Osteoblast (primary cell): ENCODE results near the gene MEST. TPM values are rescaled to one million over a fixed set of nuclear protein-coding genes. Genes with fewer than 3 reads are reported as not detected.

Source experiments
- DNase-seq: peaks from one replicate; pipeline ENCODE4 v3.0.0; 2011; ENCODE audit warnings: low spot score, mixed read lengths; ENCODE audit not compliant: insufficient read length; ENCODE audit errors: missing footprints
- H2AFZ ChIP-seq: 2 replicates; pipeline ENCODE4 v1.6.0; 2011; ENCODE audit warnings: mild to moderate bottlenecking, low read length
- H3K27ac ChIP-seq: 2 replicates; pipeline ENCODE4 v1.5.1; 2011; ENCODE audit warnings: mild to moderate bottlenecking, low read depth, low read length, moderate library complexity
- H3K27me3 ChIP-seq: 2 replicates; pipeline ENCODE4 v1.6.0; 2012; ENCODE audit warnings: mild to moderate bottlenecking, control low read depth, inconsistent platforms, low read length, moderate library complexity; ENCODE audit not compliant: insufficient read depth
- H3K36me3 ChIP-seq: 2 replicates; pipeline ENCODE4 v1.5.1; 2011; ENCODE audit warnings: mild to moderate bottlenecking, low read length, control low read depth, moderate library complexity; ENCODE audit not compliant: insufficient read depth
- H3K4me1 ChIP-seq: 2 replicates; pipeline ENCODE4 v1.5.1; 2011; ENCODE audit warnings: mild to moderate bottlenecking, low read length, control low read depth, moderate library complexity; ENCODE audit not compliant: insufficient read depth
- H3K4me2 ChIP-seq: 2 replicates; pipeline ENCODE4 v1.6.0; 2011; ENCODE audit warnings: mild to moderate bottlenecking, low read length; ENCODE audit not compliant: insufficient read depth
- H3K4me3 ChIP-seq: fragments of 200-600 bp; sonication (generic); 3 replicates; pipeline ENCODE4 v1.5.1; 2012; ENCODE audit warnings: mild to moderate bottlenecking, low read length, inconsistent platforms; ENCODE audit not compliant: insufficient read depth
- H3K79me2 ChIP-seq: 2 replicates; pipeline ENCODE4 v1.6.0; 2012; ENCODE audit warnings: mild to moderate bottlenecking, low read length, control low read depth, inconsistent platforms; ENCODE audit not compliant: insufficient read depth
- H3K9me3 ChIP-seq: 2 replicates; pipeline ENCODE4 v1.5.1; 2011; ENCODE audit warnings: low read depth, low read length, control low read depth
- H4K20me1 ChIP-seq: 2 replicates; pipeline ENCODE4 v1.6.0; 2012; ENCODE audit warnings: mild to moderate bottlenecking, low read length, control low read depth; ENCODE audit not compliant: insufficient read depth
- total RNA-seq: library from RNA; depleted of rRNA; stranded (reverse); fragments of >200 nt; gene quantifications from 2 replicates; pipeline ENCODE4 v1.2.3, GENCODE V29; 2012
- TF ChIP-seq, protein P1 (sequence below): IDR thresholded peaks from 2 replicates; pipeline ENCODE4 v1.5.1; 2011; ENCODE audit warnings: mild to moderate bottlenecking, low read depth, low read length, moderate library complexity; ENCODE audit errors: extremely low read depth

The MEST gene
- total RNA-seq, 1 donor: 330 TPM

DNA sequence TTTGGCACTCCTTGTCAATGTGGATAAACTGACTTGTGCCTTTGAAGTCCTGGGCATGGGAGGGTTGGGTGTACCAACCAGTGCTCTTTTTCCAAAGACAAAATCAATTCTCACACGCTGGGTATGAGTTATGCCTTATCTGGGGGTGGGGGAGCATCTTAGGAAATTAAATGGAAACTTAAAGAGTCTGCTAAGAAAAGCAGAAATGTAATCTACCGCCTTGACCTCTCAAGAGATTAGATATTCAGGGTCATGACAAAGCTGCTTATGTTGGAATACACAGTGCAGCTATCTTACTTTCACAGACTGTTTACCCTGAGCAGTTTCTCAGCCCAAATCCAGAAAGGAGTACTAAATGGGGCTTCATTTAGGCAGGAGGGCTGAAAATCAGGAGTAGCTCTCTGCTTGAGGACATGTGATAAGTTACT is 2.6 kb downstream of the MEST start:
- Histone ChIP-seq H3K27ac (no peak overlapping the region), H3K4me3 (peak overlapping the region; percentile 78), H3K4me2 (peak overlapping the region; percentile 77), H3K9me3 (no peaks in the 10 kb centered on the region), H3K27me3 (no peaks in the 10 kb centered on the region), H4K20me1 (no peaks in the 10 kb centered on the region), H3K36me3 (peaks cover 19% of the 10 kb centered on the region), H2AFZ (no peak overlapping the region), H3K4me1 (peaks cover 10% of the 10 kb centered on the region), H3K79me2 (peaks cover 31% of the 10 kb centered on the region)
- TF ChIP-seq, protein P1, sequence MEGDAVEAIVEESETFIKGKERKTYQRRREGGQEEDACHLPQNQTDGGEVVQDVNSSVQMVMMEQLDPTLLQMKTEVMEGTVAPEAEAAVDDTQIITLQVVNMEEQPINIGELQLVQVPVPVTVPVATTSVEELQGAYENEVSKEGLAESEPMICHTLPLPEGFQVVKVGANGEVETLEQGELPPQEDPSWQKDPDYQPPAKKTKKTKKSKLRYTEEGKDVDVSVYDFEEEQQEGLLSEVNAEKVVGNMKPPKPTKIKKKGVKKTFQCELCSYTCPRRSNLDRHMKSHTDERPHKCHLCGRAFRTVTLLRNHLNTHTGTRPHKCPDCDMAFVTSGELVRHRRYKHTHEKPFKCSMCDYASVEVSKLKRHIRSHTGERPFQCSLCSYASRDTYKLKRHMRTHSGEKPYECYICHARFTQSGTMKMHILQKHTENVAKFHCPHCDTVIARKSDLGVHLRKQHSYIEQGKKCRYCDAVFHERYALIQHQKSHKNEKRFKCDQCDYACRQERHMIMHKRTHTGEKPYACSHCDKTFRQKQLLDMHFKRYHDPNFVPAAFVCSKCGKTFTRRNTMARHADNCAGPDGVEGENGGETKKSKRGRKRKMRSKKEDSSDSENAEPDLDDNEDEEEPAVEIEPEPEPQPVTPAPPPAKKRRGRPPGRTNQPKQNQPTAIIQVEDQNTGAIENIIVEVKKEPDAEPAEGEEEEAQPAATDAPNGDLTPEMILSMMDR: no peak
- DNase-seq: peak; percentile 67

DNA sequence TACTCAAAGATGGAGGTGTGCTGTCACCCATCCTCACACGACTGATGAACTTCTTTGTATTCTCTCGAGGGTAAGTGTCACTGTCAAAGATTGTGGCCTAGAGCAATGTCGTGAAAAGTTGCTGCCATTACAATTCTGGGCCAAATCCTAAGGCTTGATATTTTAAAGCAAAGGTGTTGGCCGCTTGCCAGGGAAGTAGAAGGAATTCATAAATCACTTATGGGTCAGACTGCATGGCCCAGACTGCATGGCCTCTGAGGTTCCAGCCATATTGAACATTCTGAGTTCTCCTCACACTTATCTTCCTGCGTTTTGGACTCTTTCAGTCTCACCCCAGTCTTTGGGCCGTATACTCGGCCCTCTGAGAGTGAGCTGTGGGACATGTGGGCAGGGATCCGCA is 8.6 kb downstream of the MEST start:
- H3K79me2 ChIP-seq: peaks cover under 1% of the 10 kb centered on the region
- H4K20me1 ChIP-seq: no peaks in the 10 kb centered on the region
- H3K27me3 ChIP-seq: no peaks in the 10 kb centered on the region
- H3K4me2 ChIP-seq: no peak overlapping the region
- H3K27ac ChIP-seq: no peak overlapping the region
- DNase-seq: no peak
- TF ChIP-seq, protein P1: no peak
- H3K4me1 ChIP-seq: no peaks in the 10 kb centered on the region
- H3K4me3 ChIP-seq: no peak overlapping the region
- H2AFZ ChIP-seq: no peak overlapping the region
- no peaks in the 10 kb centered on the region for H3K9me3 ChIP-seq
- H3K36me3 ChIP-seq: peaks cover 50% of the 10 kb centered on the region

DNA sequence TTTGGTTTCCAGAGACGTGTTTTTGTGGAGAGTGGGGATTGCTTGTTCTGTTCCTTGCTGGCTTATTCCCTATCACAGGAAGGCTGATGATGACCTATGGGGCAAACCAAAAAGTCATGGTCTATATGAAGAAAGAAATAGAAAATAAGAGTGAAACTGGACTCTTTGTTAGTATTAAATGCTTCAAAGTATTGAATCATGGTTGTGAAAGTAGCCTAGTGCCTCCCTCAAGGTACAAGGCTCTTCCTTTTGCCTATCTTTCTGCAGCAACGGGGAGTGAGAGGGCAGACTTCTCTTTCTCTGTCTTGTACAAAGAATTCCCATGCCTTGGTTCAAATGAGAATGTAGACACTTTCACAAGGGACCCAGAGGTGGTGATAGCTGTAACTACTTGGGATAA is 9.0 kb downstream of the MEST start:
- Histone ChIP-seq H3K9me3 (no peaks in the 10 kb centered on the region), H3K27me3 (no peaks in the 10 kb centered on the region), H3K4me3 (no peak overlapping the region), H3K4me2 (no peak overlapping the region), H3K36me3 (peaks cover 50% of the 10 kb centered on the region), H2AFZ (no peak overlapping the region), H3K4me1 (no peaks in the 10 kb centered on the region), H4K20me1 (no peaks in the 10 kb centered on the region), H3K79me2 (no peaks in the 10 kb centered on the region), H3K27ac (no peak overlapping the region)
- no peak for DNase-seq
- TF ChIP-seq, protein P1: no peak

- Histone ChIP-seq H2AFZ (no peak overlapping the region), H4K20me1 (peaks cover 3% of the 10 kb centered on the region), H3K36me3 (peaks cover 46% of the 10 kb centered on the region), H3K9me3 (no peaks in the 10 kb centered on the region), H3K4me3 (no peak overlapping the region), H3K27me3 (no peaks in the 10 kb centered on the region), H3K4me2 (no peak overlapping the region), H3K27ac (no peak overlapping the region), H3K79me2 (no peaks in the 10 kb centered on the region), H3K4me1 (no peaks in the 10 kb centered on the region)
- TF ChIP-seq, protein P1: no peak
- no peak for DNase-seq
These were observed 13.9 kb downstream of the MEST start for GRCh38 chr7:130505753-130506152.
